Measurements from ENCODE around the gene COL18A1. TPM values are rescaled to one million over a fixed set of nuclear protein-coding genes. Genes with fewer than 3 reads are reported as not detected.

COL18A1 gene
- total RNA-seq, 1 donor from 2014 or later, result 515 TPM

GRCh38 chr21:45536301-45537081 lies 131.5 kb downstream of the COL18A1 start:
- Mint-ChIP-seq H3K36me3 (ENCODE audit: unreplicated experiment) (peaks cover 1% of the 10 kb centered on the region), H3K27me3 (ENCODE audit: unreplicated experiment) (no peaks in the 10 kb centered on the region), H3K9me3 (ENCODE audit: unreplicated experiment) (no peaks in the 10 kb centered on the region), H3K4me1 (ENCODE audit: unreplicated experiment) (peaks cover 8% of the 10 kb centered on the region), H3K27ac (ENCODE audit: unreplicated experiment) (no peak overlapping the region), H3K4me3 (ENCODE audit: unreplicated experiment) (no peak overlapping the region)
- DNase-seq (ENCODE audit: extremely low spot score, unreplicated experiment), result no peak
- TF ChIP-seq, protein P1, sequence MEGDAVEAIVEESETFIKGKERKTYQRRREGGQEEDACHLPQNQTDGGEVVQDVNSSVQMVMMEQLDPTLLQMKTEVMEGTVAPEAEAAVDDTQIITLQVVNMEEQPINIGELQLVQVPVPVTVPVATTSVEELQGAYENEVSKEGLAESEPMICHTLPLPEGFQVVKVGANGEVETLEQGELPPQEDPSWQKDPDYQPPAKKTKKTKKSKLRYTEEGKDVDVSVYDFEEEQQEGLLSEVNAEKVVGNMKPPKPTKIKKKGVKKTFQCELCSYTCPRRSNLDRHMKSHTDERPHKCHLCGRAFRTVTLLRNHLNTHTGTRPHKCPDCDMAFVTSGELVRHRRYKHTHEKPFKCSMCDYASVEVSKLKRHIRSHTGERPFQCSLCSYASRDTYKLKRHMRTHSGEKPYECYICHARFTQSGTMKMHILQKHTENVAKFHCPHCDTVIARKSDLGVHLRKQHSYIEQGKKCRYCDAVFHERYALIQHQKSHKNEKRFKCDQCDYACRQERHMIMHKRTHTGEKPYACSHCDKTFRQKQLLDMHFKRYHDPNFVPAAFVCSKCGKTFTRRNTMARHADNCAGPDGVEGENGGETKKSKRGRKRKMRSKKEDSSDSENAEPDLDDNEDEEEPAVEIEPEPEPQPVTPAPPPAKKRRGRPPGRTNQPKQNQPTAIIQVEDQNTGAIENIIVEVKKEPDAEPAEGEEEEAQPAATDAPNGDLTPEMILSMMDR (IDR thresholded peaks at IDR 0.05), result no peak

DNA sequence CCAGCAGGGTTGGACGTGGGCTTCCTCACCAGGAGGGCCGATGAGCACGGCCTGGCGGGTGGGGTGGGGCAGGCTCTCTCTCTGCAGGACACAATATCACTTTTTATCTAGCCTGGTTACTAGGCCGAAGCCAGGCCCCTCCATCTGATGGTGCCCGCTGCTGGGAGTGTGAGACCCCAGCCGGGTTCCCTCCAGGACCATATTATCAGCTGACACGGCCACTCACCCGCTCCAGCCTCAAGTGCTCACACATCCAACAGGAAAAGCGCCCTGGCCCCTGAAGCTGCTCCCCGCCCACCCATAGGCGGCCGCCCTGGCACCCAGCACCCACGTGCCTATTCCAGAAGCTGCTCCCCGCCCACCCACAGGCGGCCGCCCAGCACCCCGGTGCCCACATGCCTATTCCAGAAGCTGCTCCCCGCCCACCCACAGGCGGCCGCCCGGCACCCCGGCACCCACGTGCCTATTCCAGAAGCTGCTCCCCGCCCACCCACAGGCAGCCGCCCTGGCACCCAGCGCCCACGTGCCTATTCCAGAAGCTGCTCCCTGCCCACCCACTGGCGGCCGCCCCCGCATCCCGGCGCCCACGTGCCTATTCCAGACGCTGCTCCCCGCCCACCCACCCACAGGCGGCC lies 132.3 kb downstream of the COL18A1 start:
- Mint-ChIP-seq H3K4me3 (ENCODE audit: unreplicated experiment) (no peak overlapping the region), H3K9me3 (ENCODE audit: unreplicated experiment) (no peaks in the 10 kb centered on the region), H3K27me3 (ENCODE audit: unreplicated experiment) (no peaks in the 10 kb centered on the region), H3K36me3 (ENCODE audit: unreplicated experiment) (no peaks in the 10 kb centered on the region), H3K4me1 (ENCODE audit: unreplicated experiment) (peaks cover 8% of the 10 kb centered on the region), H3K27ac (ENCODE audit: unreplicated experiment) (no peak overlapping the region)
- no peak for DNase-seq (ENCODE audit: extremely low spot score, unreplicated experiment)
- TF ChIP-seq, protein P1 (IDR thresholded peaks at IDR 0.05), result no peak

- no peak for DNase-seq (ENCODE audit: extremely low spot score, unreplicated experiment)
- Mint-ChIP-seq H3K27ac (ENCODE audit: unreplicated experiment) (no peak overlapping the region), H3K9me3 (ENCODE audit: unreplicated experiment) (no peaks in the 10 kb centered on the region), H3K4me1 (ENCODE audit: unreplicated experiment) (peaks cover 8% of the 10 kb centered on the region), H3K4me3 (ENCODE audit: unreplicated experiment) (no peak overlapping the region), H3K27me3 (ENCODE audit: unreplicated experiment) (no peaks in the 10 kb centered on the region), H3K36me3 (ENCODE audit: unreplicated experiment) (no peaks in the 10 kb centered on the region)
- TF ChIP-seq, protein P1 (IDR thresholded peaks at IDR 0.05), result no peak
Measured at GRCh38 chr21:45537746-45538291, 132.9 kb downstream of the COL18A1 start.

- H3K27me3 Mint-ChIP-seq (ENCODE audit: unreplicated experiment), result no peaks in the 10 kb centered on the region
- H3K36me3 Mint-ChIP-seq (ENCODE audit: unreplicated experiment), result no peaks in the 10 kb centered on the region
- H3K9me3 Mint-ChIP-seq (ENCODE audit: unreplicated experiment), result no peaks in the 10 kb centered on the region
- no peak for DNase-seq (ENCODE audit: extremely low spot score, unreplicated experiment)
- H3K4me3 Mint-ChIP-seq (ENCODE audit: unreplicated experiment), result no peak overlapping the region
- H3K27ac Mint-ChIP-seq (ENCODE audit: unreplicated experiment), result no peak overlapping the region
- TF ChIP-seq, protein P1 (IDR thresholded peaks at IDR 0.05), result no peak
- peaks cover 8% of the 10 kb centered on the region for H3K4me1 Mint-ChIP-seq (ENCODE audit: unreplicated experiment)
Measured at GRCh38 chr21:45538381-45539045, 133.5 kb downstream of the COL18A1 start.

Measured in osteocyte (in vitro differentiated cells).